A673 (cell line): Measurements from ENCODE around the gene APIP.

Experiments
- CTCF ChIP-seq: fragments of 300-800, 200-600 bp; sonication (generic); conservative IDR thresholded peaks from 2 replicates; pipeline ENCODE4 v1.5.1; 2017; ENCODE audit warnings: low read depth, mild to moderate bottlenecking, antibody characterized with exemption, low read length, moderate library complexity, mixed read lengths
- EZH2 ChIP-seq: fragments of 200-600 bp; sonication (generic); IDR thresholded peaks from 2 replicates; pipeline ENCODE4 v1.6.1; 2017; ENCODE audit warnings: borderline replicate concordance, low read depth, mild to moderate bottlenecking, mixed read lengths, antibody characterized with exemption, low read length; ENCODE audit not compliant: poor library complexity, severe bottlenecking

- TF ChIP-seq CTCF (peak; percentile 26; the same call in 1 of the 2 replicates), EZH2 (no peak)
Measured at GRCh38 chr11:34940026-34940677, 24.0 kb upstream of the APIP start.
